ENCODE measurements around the gene DRC3.
"Not testable (repeated sequence)": the region's sequence is repeated elsewhere in the genome, so short reads cannot be mapped to it uniquely, and the experiment has no call there.

The DRC3 gene

DNA sequence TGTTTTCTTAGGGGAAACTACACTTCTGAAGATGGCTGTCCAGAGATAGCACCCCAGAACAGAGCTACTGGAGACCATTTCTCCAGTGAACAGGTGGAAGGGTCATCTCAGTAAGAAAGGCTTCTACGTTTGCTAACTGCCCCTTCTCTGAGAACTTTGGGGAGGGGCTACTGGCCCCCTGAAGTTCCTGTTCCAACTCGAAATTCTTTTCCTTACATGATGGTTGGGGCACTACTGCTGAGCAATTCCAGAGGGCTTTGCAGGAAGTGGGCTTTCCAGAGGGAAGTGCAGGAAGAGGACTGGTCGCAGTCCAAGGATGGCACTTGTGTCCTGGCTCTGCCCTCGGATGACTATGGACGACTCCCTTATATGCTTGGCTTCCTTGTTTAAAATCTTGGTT lies 31.6 kb upstream of the DRC3 start:
- DNase-seq: no peak

- no peak for DNase-seq
Observed at GRCh38 chr17:17942846-17943245, 29.8 kb upstream of the DRC3 start.

DNA sequence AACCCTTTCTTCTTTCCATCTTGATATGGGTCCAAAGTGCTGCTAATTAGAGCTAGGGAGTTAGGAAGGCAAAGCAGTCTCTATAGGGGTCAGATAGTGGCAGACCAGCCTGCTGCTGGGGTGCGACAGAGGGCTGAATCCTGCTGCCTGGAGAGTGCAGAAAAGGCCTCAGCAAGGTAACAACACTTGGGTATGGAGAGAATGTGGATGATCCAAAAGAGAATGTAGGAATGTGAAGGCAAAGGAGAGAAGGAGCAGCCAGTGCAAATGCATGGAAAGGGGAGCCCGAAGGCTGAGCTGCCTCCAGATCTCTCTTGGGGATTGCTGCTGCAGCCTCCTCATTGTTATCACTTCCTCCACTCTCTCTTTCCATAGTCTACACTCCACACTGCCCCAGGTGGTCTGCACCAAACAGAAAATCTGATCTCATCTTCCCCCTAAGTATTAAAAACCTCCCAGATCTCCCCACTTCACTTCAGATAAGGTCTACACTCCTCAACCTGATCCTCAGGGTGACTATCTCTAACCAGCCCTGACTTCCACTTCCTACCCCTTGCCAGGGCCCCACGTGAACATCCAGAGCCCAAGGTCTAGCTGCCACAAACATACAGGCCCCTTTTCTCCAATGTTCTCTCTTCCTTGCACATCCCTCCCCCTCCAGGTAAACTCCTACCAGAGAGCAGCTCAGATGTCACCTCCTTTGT lies 29.2 kb upstream of the DRC3 start:
- DNase-seq: no peak

- DNase-seq: no peak
Observed at GRCh38 chr17:17944242-17944641, 28.4 kb upstream of the DRC3 start.

DNA sequence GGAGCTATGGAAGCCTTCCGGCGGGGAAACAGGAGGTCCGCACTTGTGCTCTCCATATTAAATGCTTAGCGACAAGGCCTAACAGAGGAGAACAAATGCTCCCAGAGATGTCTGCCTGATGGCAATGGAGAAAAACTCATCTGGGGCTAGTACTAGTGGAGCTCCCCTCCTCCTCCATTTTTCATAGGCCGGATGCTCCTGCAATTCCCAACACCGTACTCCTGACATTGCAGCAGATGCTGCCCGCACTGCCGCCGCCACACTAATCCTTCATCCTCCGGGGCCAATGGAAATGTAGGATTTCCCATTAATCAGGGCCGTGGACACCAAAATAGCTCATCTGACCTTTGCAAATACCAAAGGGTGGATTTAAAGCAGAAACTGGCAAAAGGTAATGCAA lies 27.9 kb upstream of the DRC3 start:
- no peak for DNase-seq

DNA sequence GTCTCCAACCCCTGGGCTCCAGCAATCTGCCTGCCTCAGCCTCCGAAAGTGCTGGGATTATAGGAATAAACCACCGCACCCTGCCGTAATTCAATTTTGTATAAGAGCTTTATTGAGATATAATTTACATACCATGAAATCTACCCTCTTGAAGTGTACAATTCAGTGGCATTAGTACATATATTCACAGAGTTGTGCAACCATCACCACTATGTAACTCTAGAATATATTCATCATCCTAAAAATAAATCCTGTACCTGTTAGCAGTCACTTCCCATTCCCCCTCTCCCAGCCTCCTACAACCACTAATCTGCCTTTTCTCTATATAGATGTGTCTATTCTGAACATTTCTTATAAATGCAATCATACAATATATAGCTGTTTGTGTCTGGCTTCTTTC lies 26.6 kb upstream of the DRC3 start:
- no peak for DNase-seq

- DNase-seq: no peak
Observed at GRCh38 chr17:17947309-17947708, 25.4 kb upstream of the DRC3 start.

GRCh38 chr17:17947966-17948365 lies 24.7 kb upstream of the DRC3 start:
- no peak for DNase-seq

DNA sequence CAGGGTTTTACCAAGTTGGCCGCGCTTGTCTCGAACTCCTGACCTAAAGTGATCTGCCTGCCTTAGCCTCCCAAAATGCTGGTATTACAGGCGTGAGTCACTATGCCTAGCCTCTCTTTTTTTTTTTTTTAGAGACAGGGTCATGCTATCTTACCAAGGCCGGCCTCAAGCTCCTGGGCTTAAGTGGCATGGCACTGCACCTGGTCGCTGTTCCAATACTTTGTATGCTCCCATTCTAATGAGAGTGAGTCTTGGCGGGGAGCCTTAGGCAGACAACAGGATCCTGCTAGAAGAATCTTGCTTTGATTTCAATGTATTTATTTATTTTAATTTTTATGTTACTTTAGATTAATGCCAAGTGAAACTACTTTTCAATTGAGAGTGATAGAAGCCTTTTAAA lies 22.3 kb upstream of the DRC3 start:
- DNase-seq: no peak

DNA sequence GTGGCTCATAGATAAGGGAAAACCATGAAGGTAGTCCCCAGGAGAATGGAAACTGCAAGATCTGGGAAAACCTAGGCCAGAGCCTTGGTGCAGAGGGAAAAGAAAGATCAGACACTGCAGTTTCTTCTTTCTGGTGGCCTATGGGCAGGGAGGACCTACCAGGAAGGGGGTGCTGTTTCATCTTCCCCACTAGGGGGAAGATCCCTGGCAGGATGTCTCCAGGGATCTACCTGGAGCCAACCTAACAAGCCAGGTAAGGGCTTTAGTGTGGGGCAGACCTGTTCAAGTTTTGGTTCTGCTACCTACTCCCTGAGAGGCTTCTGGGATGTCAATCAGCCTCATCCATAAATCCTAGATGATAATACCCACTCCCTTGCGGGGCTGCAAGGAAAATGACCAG lies 21.9 kb upstream of the DRC3 start:
- no peak for DNase-seq

DNA sequence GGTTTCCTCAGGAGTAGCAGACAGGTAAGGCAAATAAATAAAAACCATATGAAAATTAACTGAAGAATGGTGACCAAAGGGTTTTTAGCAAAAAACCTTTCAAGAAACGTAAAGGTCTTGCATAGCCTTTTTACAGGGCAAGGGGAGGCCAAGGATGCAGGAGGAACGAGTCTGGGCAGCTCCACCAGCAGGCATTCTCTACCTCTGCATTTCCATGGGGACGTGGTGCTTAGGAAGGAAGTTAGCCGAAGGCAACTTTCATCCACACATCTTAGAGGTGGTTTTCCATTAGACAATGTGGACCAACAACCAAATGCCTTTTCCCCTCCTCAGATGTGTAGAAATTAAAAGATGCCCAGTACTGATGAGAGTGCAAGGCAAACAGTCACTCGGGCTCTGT lies 21.1 kb upstream of the DRC3 start:
- no peak for DNase-seq

DNA sequence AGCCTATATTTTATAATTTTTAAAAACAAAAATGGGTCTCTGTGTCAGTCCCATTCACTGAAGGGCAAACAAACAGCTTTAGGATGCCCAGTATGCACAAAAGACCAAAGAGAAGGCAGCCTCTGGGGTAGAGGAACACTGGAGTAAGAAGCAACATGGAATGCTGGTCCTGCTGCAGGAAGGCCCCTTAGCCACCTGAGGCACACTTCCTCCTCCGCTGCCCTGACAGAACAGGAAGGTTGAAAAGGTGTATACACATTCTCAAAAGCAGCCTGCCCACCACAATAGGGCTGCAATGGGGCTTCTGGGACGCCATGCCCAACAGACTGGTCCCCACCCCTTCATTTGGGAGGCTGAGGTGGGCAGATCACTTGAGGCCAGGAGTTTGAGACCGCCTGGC lies 20.0 kb upstream of the DRC3 start:
- no peak for DNase-seq

- DNase-seq: no peak
Observed at GRCh38 chr17:17954079-17954478, 18.6 kb upstream of the DRC3 start.

GRCh38 chr17:17955790-17956341 lies 16.8 kb upstream of the DRC3 start:
- not testable (repeated sequence) for DNase-seq

GRCh38 chr17:17957584-17957916 lies 15.1 kb upstream of the DRC3 start:
- no peak for DNase-seq

DNA sequence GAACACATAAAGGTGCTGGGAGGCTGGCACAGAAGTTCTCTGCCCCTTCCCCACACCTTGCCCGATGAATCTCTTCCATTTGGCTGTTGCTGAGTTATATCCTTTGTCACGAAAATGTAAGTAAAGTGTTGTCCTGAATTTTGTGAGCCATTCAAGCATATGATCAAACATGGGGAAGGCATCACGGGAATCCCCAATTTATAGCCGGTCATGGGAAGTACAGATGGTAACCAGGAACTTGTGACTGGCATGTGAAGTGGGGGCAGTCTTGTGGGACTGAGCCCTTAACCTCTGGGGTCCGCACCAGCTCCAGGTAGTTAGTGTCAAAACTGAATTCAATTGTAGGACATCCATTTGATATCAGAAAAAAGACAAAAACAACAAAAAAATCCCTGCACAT lies 13.7 kb upstream of the DRC3 start:
- no peak for DNase-seq

DNA sequence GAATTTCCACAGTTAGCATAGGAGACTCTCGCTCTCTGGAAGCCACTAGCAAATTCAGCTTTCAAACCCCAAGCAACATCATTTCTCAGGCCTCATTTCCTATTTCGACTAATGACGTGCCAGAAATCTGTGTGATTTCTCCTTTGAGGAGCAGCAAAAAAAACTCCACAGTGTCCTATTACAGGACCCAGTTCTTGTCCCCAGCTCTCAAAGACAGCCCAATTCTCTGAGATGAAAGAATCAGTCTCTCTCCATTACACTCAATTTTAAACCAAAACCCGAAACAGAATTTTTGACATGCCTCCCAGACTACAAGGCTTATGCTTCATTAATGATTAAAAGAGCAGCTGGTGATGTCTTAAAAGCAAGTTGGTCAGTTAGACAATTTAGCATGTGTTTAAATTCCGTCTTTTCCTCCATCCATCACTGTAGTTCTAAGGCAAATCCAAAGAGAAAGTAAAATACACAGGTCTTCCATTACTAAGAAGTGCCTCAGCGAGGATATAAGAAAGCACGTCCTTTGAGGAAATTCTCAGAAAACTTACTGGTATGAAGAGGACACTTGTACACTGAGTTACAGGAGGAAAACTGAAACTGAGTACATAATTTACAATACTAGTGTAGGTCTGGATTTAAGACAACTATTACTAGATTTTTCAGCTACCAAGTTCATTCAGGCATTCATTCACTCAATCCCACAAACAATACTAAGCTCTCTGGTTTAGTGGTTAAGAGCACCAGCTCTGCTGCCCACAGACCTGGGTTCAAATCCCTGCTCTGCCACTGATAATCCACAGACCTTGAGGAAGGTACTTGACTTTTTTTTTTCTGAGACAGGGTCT lies 12.9 kb upstream of the DRC3 start:
- no peak for DNase-seq

- no peak for DNase-seq
Observed at GRCh38 chr17:17960500-17961030, 12.1 kb upstream of the DRC3 start.

- no peak for DNase-seq
Observed at GRCh38 chr17:17963066-17963465, 9.6 kb upstream of the DRC3 start.

GRCh38 chr17:17963694-17964436 lies 8.8 kb upstream of the DRC3 start:
- no peak for DNase-seq

DNA sequence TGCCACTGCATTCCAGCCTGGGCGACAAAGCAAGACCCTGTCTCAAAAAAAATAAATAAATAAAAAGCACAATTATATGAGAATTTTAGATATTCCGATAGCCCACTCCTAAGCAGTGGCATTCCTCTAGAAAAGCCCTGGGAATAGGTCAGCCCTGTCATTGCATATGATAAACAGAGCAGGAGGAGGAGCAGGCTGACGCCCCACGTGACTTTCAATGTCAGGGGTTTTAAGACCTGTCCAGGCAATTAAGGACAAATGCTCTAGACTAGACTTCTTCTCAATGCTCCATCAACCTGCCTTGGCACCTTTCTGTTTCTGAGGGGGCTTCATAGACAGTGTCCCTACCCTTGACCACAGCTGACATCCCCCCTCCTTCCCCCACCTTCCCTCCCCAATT lies 8.0 kb upstream of the DRC3 start:
- DNase-seq: no peak

DNA sequence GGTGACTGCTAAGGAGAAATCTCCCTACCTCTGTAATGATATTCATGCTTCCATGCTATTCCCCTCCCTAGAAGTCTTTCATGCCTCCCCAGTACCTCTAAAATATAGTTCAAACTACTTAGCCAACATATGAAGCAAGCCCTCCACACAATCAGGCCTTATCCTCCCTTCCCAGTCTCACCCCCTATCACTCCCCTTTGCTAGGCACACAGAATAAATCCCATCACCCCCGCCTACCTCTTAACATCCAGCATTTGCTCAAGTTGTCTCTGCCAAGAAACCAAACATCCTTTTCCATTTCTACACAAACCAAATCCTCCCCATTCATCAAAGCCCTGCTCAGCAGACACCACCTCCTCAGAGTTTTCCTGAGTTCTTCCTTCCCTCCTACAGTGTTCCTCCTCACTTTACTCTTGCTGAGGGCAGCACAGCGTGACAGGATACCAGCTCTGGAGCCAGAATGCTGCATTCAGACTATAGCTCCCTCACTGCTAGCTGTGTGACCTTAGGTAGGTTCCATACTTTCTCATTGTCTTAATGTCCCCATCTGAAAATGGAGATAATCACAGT lies 7.4 kb upstream of the DRC3 start:
- no peak for DNase-seq

DNA sequence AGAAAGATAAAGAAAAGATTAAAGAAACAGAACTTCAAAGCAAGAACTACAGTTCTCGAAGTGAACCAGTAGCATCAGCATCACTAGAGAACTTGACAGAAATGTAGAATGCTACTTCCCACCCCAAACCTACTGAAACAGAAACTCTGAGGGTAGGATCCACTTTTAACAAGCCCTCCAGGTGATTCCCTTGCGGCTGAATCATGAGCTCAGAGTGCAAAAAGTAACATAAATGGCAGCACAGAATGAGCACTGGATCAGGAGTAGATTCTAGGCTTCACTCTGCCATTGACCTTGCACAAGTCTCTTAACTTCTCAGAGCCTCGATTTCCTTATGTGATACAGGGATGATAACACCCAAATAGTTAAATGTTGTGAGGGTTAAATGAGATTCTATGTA lies 6.3 kb upstream of the DRC3 start:
- no peak for DNase-seq
